ENCODE measurements around the gene RAB44. TPM values are rescaled to one million over a fixed set of nuclear protein-coding genes. Genes with fewer than 3 reads are reported as not detected.

RAB44 gene
- polyA plus RNA-seq, 2 of the 4 experiments (the other 2 are of a cell fraction): 0.04 to 0.09 TPM

- TF ChIP-seq FOSB (CRISPR knock-in tag; IDR thresholded peaks at IDR 0.05) (no peak), SMC3 (IDR thresholded peaks at IDR 0.05) (no peak), RFX5 (IDR thresholded peaks at IDR 0.05) (no peak), CEBPB (IDR thresholded peaks at IDR 0.05) (no peak), MAFK (IDR thresholded peaks at IDR 0.05; ENCODE audit: partially characterized antibody) (no peak), JUNB (IDR thresholded peaks at IDR 0.05) (no peak), HOXB13 (CRISPR knock-in tag; IDR thresholded peaks at IDR 0.05; ENCODE audit: low read depth) (no peak), POLR2AphosphoS2 (conservative IDR thresholded peaks at IDR 0.05; ENCODE audit: low read length) (no peak)
- no peak for DNase-seq (ENCODE audit: low read depth in 1 of 2, low spot score in 1 of 2)
- ChIA-PET POLR2A (interaction anchor here (1.2 kb wide), 1 partner anchor 9 kb away, joined by 3 read pairs; no protein-coding TSS in a partner anchor), CTCF (interaction anchor here (0.6 kb wide), 1 partner anchor 12 kb away, joined by 3 read pairs; no protein-coding TSS in a partner anchor)
- 81% methylated on average over 7 of the region's 7 CpGs for WGBS (ENCODE audit: missing lambda C conversion rate)
- peak overlapping the region in 1 of 2 experiments; percentile 91; a peak in 3 of 6 replicates for H3K27ac ChIP-seq
- H3K4me3 ChIP-seq: no peak overlapping the region
- H3K9me3 ChIP-seq: no peaks in the 10 kb centered on the region
- no peak overlapping the region for H3K4me2 ChIP-seq
- peaks cover 22% of the 10 kb centered on the region for H3K4me1 ChIP-seq
- no peak for FAIRE-seq
- ATAC-seq: no peak
These were observed 27.4 kb upstream of the RAB44 start for GRCh38 chr6:36670271-36670670.

GRCh38 chr6:36671687-36672375 is 25.8 kb upstream of the RAB44 start:
- Histone ChIP-seq H3K4me2 (no peak overlapping the region), H3K4me1 (peaks cover 25% of the 10 kb centered on the region), H3K4me3 (no peak overlapping the region), H3K27ac (peak overlapping the region in 1 of 2 experiments; percentile 53; a peak in 3 of 6 replicates), H3K9me3 (no peaks in the 10 kb centered on the region)
- ChIA-PET CTCF (interaction anchor here (0.6 to 2.4 kb wide), 5 partner anchors 12 to 187 kb away, joined by 3 to 8 read pairs (median 3); no protein-coding TSS in a partner anchor), POLR2A (no interaction called here)
- TF ChIP-seq CHD4 (IDR thresholded peaks at IDR 0.05; ENCODE audit: borderline replicate concordance) (no peak), NFE2L2 (conservative IDR thresholded peaks at IDR 0.05; ENCODE audit: low read length) (no peak), GATA3 (IDR thresholded peaks at IDR 0.05; ENCODE audit: borderline replicate concordance) (no peak), JUNB (IDR thresholded peaks at IDR 0.05) (no peak), BCL3 (IDR thresholded peaks at IDR 0.05) (no peak), KDM1A (IDR thresholded peaks at IDR 0.05; ENCODE audit: low read depth) (no peak), CBX2 (IDR thresholded peaks at IDR 0.05; ENCODE audit: borderline replicate concordance, low read depth) (no peak), NR3C1 (IDR thresholded peaks at IDR 0.05) (no peak), TFCP2L1 (CRISPR knock-in tag; IDR thresholded peaks at IDR 0.05) (no peak), FOSB (CRISPR knock-in tag; IDR thresholded peaks at IDR 0.05) (no peak), FOXS1 (CRISPR knock-in tag; IDR thresholded peaks at IDR 0.05) (no peak), RNF2 (IDR thresholded peaks at IDR 0.05; ENCODE audit: borderline replicate concordance, low read depth) (no peak), SMC3 (IDR thresholded peaks at IDR 0.05) (no peak), BHLHE40 (IDR thresholded peaks at IDR 0.05; ENCODE audit: low read depth, low read length) (no peak), SREBF2 (IDR thresholded peaks at IDR 0.05) (no peak), FOSL2 (IDR thresholded peaks at IDR 0.05) (no peak), FOSL2 (CRISPR knock-in tag; IDR thresholded peaks at IDR 0.05) (no peak)
- ATAC-seq (no peak), FAIRE-seq (no peak), DNase-seq (ENCODE audit: low read depth in 1 of 2, low spot score in 1 of 2) (no peak)
- 61% methylated on average over 5 of the region's 6 CpGs for WGBS (ENCODE audit: missing lambda C conversion rate)

- DNase-seq (ENCODE audit: low read depth in 1 of 2, low spot score in 1 of 2) (no peak), FAIRE-seq (no peak), ATAC-seq (no peak)
- ChIA-PET POLR2A (no interaction called here), CTCF (interaction anchor here (1.9 kb wide), 1 partner anchor 10 kb away, joined by 5 read pairs; no protein-coding TSS in a partner anchor)
- peaks cover 27% of the 10 kb centered on the region for H3K4me1 ChIP-seq
- WGBS (ENCODE audit: missing lambda C conversion rate): 96% methylated on average over 10 of the region's 10 CpGs
- H3K9me3 ChIP-seq: no peaks in the 10 kb centered on the region
- peak overlapping the region in 1 of 2 experiments; percentile 94; a peak in 1 of 6 replicates for H3K27ac ChIP-seq
- no peak for TF ChIP-seq ELK1 (IDR thresholded peaks at IDR 0.05; ENCODE audit: low read depth, low read length)
- no peak for TF ChIP-seq JUNB (IDR thresholded peaks at IDR 0.05)
- H3K4me3 ChIP-seq: no peak overlapping the region
- no peak overlapping the region for H3K4me2 ChIP-seq
These were observed 23.7 kb upstream of the RAB44 start for GRCh38 chr6:36673882-36674281.
